Thoracic aorta (tissue), 2 donors: ENCODE data around the gene ESYT2. TPM values are rescaled to one million over a fixed set of nuclear protein-coding genes. Genes with fewer than 3 reads are reported as not detected.

ENCODE experiments used
- ATAC-seq: fragments of 150-250 bp; one replicate; pipeline ENCODE4 v1.8.0; 2017; ENCODE audit warnings: low read depth; ENCODE audit not compliant: insufficient number of reproducible peaks, low FRiP score
- DNase-seq: peaks from one replicate; pipeline ENCODE4 v3.0.0-alpha.2; 2020; ENCODE audit warnings: low spot score
- H3K27ac ChIP-seq, 2 donors: fragments of 200-600 bp; sonication (generic); 1 replicate in 1 of 2; 2 replicates in 1 of 2; pipeline ENCODE4 v1.5.1; 2016; ENCODE audit warnings: mild to moderate bottlenecking in 2 of 2, moderate library complexity in 2 of 2
- H3K27me3 ChIP-seq: fragments of 200-600 bp; sonication (generic); replicated peaks from 2 replicates; pipeline ENCODE4 v1.6.0; 2016; ENCODE audit warnings: mild to moderate bottlenecking; ENCODE audit not compliant: insufficient read depth
- H3K36me3 ChIP-seq: fragments of 200-600 bp; sonication (generic); one replicate; pipeline ENCODE4 v1.5.1; 2016
- H3K4me1 ChIP-seq, 2 donors: fragments of 200-600 bp; sonication (generic); 1 replicate in 1 of 2; 2 replicates in 1 of 2; pipeline versions ENCODE4 v1.5.1 to v1.6.0; 2016; ENCODE audit warnings: low read depth in 2 of 2, mild to moderate bottlenecking in 1 of 2; ENCODE audit not compliant: control insufficient read depth in 1 of 2
- H3K4me3 ChIP-seq: fragments of 200-600 bp; sonication (generic); 2 replicates; pipeline ENCODE4 v1.5.1; 2016; ENCODE audit warnings: mild to moderate bottlenecking
- H3K9me3 ChIP-seq: fragments of 200-600 bp; sonication (generic); 2 replicates; pipeline ENCODE4 v1.5.1; 2016
- CTCF ChIP-seq: fragments of 200-600 bp; sonication (generic); IDR thresholded peaks from one replicate; pipeline ENCODE4 v1.5.1; 2019; ENCODE audit warnings: antibody characterized with exemption
- total RNA-seq, 2 donors: library from RNA; depleted of rRNA; stranded (reverse); fragments of >200 nt; gene quantifications; one replicate each; pipeline versions ENCODE4 v1.1.0 to v1.2.3, GENCODE V29; 2016

Gene ESYT2
- total RNA-seq, 2 donors from 2014 or later, result 196 to 218 TPM

GRCh38 chr7:158821171-158822031 lies 7.9 kb downstream of the ESYT2 start:
- DNase-seq (no peak), ATAC-seq (no peak)
- TF ChIP-seq CTCF, result no peak
- Histone ChIP-seq H3K4me1 (peaks cover 70 to 82% of the 10 kb centered on the region in 2 donors), H3K4me3 (peak overlapping the region; percentile 31), H3K27me3 (no peaks in the 10 kb centered on the region), H3K9me3 (no peaks in the 10 kb centered on the region), H3K27ac (peak overlapping the region; percentile 81 to 91), H3K36me3 (no peaks in the 10 kb centered on the region)

GRCh38 chr7:158820656-158821055 lies 8.7 kb downstream of the ESYT2 start:
- ATAC-seq (no peak), DNase-seq (no peak)
- no peak for TF ChIP-seq CTCF
- Histone ChIP-seq H3K9me3 (no peaks in the 10 kb centered on the region), H3K36me3 (no peaks in the 10 kb centered on the region), H3K27ac (peak overlapping the region; percentile 81 to 91), H3K27me3 (no peaks in the 10 kb centered on the region), H3K4me3 (peak overlapping the region; percentile 31), H3K4me1 (peaks cover 70 to 84% of the 10 kb centered on the region in 2 donors)

- H3K4me3 ChIP-seq, result no peak overlapping the region
- H3K27ac ChIP-seq, result peak overlapping the region; percentile 81 to 91
- no peaks in the 10 kb centered on the region for H3K9me3 ChIP-seq
- H3K4me1 ChIP-seq, result peaks cover 70 to 84% of the 10 kb centered on the region in 2 donors
- no peak for TF ChIP-seq CTCF
- H3K27me3 ChIP-seq, result no peaks in the 10 kb centered on the region
- ATAC-seq, result no peak
- no peak for DNase-seq
- no peaks in the 10 kb centered on the region for H3K36me3 ChIP-seq
These were observed 9.6 kb downstream of the ESYT2 start for GRCh38 chr7:158819571-158820203.

- TF ChIP-seq CTCF, result no peak
- H3K4me1 ChIP-seq, result peaks cover 64 to 80% of the 10 kb centered on the region in 2 donors
- H3K27me3 ChIP-seq, result no peaks in the 10 kb centered on the region
- ATAC-seq (peak; percentile 79), DNase-seq (peak; percentile 80)
- H3K9me3 ChIP-seq, result no peaks in the 10 kb centered on the region
- H3K27ac ChIP-seq, result peak overlapping the region; percentile 81 to 91
- H3K36me3 ChIP-seq, result no peaks in the 10 kb centered on the region
- peak overlapping the region; percentile 61 for H3K4me3 ChIP-seq
These were observed 10.7 kb downstream of the ESYT2 start for GRCh38 chr7:158818325-158819213.
